SK-N-SH (cell line): ENCODE results near the gene CTTN.

Experiments
- SMC3 ChIP-seq: IDR thresholded peaks from 2 replicates; pipeline ENCODE4 v1.6.1; 2012; ENCODE audit warnings: low read depth, low read length, improper control_type of control experiment
- TAF1 ChIP-seq: IDR thresholded peaks from 2 replicates; pipeline ENCODE4 v1.6.1; 2012; ENCODE audit warnings: low read depth, mild to moderate bottlenecking, low read length, moderate library complexity, borderline replicate concordance
- TF ChIP-seq, protein P1 (sequence below): fragments of 200-600 bp; sonication (generic); IDR thresholded peaks from 2 replicates; pipeline ENCODE4 v1.6.1; 2017; ENCODE audit warnings: antibody characterized with exemption, mild to moderate bottlenecking, moderate library complexity

- TF ChIP-seq TAF1 (no peak), SMC3 (no peak)
- TF ChIP-seq, protein P1, sequence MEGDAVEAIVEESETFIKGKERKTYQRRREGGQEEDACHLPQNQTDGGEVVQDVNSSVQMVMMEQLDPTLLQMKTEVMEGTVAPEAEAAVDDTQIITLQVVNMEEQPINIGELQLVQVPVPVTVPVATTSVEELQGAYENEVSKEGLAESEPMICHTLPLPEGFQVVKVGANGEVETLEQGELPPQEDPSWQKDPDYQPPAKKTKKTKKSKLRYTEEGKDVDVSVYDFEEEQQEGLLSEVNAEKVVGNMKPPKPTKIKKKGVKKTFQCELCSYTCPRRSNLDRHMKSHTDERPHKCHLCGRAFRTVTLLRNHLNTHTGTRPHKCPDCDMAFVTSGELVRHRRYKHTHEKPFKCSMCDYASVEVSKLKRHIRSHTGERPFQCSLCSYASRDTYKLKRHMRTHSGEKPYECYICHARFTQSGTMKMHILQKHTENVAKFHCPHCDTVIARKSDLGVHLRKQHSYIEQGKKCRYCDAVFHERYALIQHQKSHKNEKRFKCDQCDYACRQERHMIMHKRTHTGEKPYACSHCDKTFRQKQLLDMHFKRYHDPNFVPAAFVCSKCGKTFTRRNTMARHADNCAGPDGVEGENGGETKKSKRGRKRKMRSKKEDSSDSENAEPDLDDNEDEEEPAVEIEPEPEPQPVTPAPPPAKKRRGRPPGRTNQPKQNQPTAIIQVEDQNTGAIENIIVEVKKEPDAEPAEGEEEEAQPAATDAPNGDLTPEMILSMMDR, result no peak
Observed at GRCh38 chr11:70464509-70465361, 66.4 kb downstream of the CTTN start.
